Activated naive CD4-positive, alpha-beta T cell (primary cell): ENCODE results near the gene MRGPRF.
"Not testable (repeated sequence)": the region's sequence is repeated elsewhere in the genome, so short reads cannot be mapped to it uniquely, and the experiment has no call there.

Experiments used
- DNase-seq, 4 experiments: peaks; one replicate each; lab custom pipeline; 2025; lab: John Stamatoyannopoulos, UW

Gene MRGPRF

DNA sequence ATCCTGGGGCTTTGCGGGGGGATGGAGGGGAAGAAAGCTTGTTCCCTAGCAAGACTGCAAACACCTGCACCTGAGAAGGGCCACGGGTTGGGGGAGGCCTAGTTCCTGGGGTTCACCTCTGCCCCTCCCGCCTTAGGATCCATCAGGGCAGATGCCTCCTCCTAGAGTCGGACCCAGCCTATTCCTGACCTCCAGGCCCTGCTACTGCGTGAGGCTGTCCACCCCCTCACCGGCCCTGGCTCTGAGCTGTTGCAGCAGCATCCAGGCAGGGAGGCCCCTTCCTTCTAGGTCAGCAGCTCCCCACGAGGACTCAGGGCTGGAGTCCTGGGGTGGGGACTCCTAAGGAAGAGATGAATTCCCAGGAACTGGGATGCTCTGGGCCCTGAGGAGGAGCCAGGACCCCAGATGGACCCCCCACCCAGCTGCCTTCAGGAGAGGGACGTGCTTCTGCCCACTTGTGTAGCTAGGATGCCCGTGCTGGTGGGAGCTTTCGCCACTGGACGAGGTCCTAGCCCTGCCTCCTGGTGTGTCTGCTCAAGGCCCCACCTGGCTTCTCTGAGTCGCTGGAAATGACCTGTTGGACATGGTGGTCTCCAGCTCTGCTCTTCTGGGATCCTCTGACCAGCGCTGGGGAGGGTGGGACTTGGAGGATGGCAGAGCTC lies 10.3 kb downstream of the MRGPRF start:
- no peak for DNase-seq

- DNase-seq: no peak
These were observed 10.9 kb downstream of the MRGPRF start for GRCh38 chr11:69002110-69002569.

DNA sequence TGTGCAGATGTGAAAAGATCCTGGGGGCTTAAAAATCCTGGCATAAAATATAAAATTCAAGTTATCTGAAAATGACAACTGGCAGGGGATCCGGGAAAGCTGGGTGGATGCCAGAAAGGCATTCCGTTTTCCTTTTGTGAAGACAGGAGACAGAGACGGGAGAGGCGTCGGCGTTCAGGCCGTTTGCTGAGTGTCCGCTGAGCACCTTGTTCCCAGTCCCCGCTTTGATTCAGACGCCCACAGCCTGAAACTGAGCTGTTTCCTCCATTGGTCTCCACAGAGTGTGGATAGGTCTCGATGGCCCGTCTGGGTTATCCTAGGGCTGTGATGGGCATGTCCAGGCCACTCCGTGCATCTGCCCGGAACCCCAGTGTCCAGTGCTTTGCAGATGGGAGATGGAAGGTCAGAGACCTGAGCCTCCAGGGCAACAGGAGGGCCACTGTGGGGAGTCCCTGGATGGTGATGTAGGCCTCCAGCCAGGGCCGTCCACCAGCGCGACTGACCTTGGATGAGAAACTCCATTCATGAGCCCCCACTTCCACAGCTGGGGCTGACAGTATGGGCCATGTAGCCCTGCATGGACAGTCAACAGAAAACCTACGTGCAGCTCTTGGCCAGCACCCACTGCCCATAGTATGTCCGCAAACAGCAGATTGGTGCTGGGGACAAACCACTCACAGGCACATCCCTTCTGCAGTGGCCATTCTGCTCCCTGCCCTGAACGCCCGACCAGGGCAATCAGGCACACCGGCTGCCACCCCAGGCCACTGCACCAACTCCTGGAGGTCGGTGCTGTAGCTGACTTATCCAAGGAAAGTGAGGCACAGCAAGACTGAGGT lies 11.6 kb downstream of the MRGPRF start:
- DNase-seq: no peak

DNA sequence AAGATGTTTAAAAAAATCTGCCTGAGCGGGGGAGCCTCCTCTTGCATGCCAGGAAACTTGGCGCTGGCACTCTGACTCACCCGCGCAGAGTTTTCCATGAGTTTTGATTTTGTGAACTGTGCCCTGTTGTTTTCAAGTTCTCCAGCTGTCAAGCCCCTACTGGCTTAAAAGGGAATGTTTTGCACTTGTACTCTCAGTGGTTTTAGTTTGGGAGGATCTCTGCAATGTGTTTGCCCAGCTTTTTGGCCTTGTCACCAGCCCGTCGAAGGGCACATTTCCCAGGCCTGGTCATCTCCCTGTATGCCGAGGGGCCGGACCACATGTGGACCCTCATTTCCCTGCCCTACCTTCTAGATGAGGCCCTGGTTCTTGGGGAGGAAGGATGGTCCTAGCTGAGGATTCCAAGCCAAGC lies 12.2 kb downstream of the MRGPRF start:
- DNase-seq: no peak

GRCh38 chr11:69000391-69000790 lies 12.7 kb downstream of the MRGPRF start:
- no peak for DNase-seq

GRCh38 chr11:68999748-69000355 lies 13.2 kb downstream of the MRGPRF start:
- not testable (repeated sequence) for DNase-seq

DNA sequence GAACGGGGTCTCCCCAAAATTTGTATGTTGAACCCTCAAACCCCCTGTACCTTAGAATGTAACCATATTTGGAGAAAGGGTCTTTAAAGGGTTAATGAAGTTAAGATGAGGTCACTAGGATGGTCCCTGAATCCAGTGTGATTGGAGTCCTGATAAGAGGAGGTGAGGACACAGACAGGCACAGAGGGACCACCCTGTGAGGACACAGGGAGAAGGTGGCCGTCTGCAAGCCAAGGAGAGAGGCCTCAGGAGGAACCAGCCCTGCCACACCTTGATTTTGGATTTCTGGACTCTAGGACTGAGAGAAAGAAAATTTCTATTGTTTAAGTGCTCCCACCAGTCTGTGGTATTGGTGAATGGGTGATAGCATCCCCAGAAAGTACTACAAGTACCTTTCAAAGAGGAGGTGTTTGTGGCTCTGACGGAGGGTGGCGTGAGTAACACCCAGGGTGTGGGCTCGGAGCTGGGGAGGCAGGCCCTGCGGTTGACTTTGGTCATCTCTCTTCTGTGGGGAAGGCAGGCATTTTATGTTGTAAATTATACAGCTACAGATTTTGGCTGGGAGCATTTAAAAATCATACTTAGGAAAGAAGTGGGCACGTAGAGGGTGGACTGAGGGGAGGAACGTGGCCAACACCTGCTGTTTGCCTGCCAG lies 13.8 kb downstream of the MRGPRF start:
- no peak for DNase-seq

DNA sequence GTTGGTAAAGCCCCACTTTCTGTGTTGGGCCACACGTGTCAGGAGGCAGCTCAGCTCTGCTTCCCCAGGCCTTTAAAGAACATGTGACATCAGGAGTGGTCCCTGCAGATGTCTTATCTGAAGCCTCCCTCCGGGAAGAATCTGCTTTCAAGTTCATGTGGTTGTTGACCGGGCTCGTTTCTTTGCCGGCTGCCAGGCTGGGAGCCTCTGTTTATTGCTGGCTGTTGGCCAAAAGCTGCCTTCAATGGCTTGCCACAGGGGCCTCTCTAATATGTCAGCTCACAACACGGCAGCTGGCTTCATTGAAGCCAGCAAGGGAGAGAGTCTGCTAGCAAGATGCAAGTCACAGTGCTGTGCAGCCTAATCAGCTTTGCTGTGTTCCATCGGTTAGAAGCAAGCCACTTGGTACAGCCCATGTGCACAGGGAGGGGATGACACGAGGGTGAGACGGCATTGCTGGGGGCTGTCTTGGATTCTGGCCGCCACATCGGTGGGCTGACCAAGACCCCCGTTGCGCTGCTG lies 14.6 kb downstream of the MRGPRF start:
- no peak for DNase-seq

DNA sequence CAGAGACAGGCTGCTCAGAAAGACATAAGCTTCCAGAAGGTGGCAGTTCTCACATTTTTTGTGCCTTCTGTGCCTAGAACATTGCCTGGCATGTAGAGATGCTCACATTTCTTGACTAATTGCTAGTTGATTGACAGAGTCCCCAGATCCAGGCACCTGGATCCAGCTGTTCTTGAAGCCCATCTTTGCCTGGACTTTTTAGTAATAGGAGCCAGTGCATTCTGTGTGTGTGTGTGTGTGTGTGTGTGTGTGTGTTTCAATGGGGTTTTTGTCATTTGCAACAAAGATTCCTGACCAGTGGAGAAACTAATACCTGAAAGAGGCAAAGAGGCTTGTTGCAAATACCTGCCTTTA lies 15.1 kb downstream of the MRGPRF start:
- DNase-seq: no peak

- no peak for DNase-seq
These were observed 15.7 kb downstream of the MRGPRF start for GRCh38 chr11:68997124-68997994.

DNA sequence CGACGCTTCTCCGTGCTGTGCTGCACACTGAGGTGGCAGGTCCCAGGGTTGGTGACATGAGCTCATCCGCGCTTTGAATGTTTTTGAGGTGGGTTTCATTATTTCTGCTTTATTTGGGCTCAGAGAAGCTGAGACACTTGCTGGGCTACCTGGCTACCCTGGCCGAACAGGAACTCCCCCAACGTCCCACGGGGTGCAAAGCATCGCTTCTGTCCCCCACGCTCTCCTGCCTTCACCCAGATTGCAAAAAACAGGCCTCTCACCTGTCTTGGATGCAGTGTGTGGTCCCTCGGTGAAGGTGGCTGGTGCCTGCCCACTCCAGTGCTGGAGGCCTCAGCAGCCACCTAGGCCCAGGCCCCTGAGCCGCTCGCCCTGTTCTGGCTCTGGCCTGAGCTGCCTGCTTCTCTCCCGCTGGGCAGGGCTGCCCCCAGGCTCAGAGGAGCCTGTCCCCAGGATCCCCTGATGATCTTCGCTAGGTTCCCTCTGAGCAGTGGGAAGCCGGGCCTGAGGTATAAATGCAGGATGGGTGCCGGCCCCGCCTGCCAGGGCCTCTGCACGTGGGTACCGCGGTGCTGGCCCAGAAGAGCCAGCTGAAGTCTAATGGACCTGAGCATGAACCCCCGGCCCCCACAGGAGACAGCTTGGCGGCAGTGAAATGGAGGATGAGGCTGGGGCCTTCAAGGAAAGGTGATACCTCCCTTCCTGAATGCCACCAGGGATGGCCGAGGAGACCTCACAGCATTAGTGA lies 16.5 kb downstream of the MRGPRF start:
- DNase-seq: no peak

- no peak for DNase-seq
These were observed 18.2 kb downstream of the MRGPRF start for GRCh38 chr11:68994894-68995285.

GRCh38 chr11:68994161-68994893 lies 18.7 kb downstream of the MRGPRF start:
- no peak for DNase-seq

GRCh38 chr11:68993546-68993945 lies 19.5 kb downstream of the MRGPRF start:
- DNase-seq: no peak

GRCh38 chr11:68992743-68993255 lies 20.2 kb downstream of the MRGPRF start:
- no peak for DNase-seq

GRCh38 chr11:68990995-68991780 lies 21.9 kb downstream of the MRGPRF start:
- no peak for DNase-seq

DNA sequence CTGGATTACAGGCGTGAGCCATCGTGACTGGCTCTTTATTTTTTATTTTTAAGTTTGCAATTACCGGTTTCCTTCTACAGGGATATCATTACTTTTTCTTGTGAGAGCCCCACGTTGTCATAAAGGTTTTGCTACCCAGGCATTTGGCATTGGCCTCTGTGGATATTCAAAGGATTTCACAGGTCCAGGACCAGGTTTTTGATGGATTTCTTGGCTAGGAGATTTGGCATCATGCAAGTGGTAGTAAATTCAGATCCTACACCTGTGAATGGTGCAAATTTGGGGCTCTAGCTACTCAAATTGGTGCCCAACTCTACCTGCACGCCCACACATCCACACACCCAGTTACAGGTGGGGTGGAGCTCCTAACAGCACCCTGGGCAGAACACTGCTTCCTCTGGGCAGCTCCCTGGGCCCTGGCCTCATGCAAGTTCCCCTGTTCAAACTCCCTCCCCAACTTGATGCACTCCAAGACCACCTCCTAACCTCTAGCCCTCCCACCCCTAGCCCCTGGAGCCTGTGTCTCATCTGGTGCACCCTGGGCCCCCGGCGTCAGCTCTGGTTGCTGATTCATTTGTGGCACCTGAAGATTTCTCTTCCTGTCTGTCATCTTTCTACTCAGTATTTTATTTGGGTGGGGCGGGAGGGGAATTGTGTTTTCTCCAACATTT lies 23.0 kb downstream of the MRGPRF start:
- DNase-seq: no peak

DNA sequence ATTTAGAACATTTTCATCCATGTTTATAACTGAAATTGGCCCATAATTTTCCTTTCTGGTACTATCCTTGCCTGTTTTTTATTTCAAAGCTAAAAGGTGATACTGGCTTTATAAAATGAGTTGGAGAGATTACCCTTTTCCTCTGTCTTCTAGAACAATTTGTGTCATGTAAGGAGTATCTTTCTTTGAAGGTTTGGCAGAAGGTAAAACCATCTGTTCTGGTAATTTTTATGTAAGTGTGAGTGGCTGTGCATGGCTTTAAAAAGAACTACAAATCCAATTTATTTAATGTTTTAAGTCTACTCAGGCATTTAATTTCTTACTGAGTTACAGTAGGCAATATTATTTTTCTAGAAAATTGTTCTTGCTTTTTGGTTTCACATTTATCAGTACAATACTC lies 24.6 kb downstream of the MRGPRF start:
- no peak for DNase-seq
